ENCODE measurements around the gene SLC52A1. TPM values are rescaled to one million over a fixed set of nuclear protein-coding genes. Genes with fewer than 3 reads are reported as not detected.

Gene SLC52A1
- polyA plus RNA-seq, 1 of the 3 experiments (the other 2 are of a cell fraction) = 0.49 TPM

GRCh38 chr17:5034063-5034462 lies 1.2 kb downstream of the SLC52A1 start:
- Histone ChIP-seq H3K79me2 (ENCODE audit: insufficient read depth) (no peaks in the 10 kb centered on the region), H3K9ac (no peak overlapping the region), H3K9me2 (no peaks in the 10 kb centered on the region), H4K20me1 (ENCODE audit: insufficient read depth) (no peaks in the 10 kb centered on the region), H3K4me2 (no peak overlapping the region), H3K36me3 (replicated peaks in 1 of 2; ENCODE audit: control insufficient read depth in 1 of 2, insufficient read depth in 2 of 2, low read length in 1 of 2) (no peaks in the 10 kb centered on the region), H3K27me3 (ENCODE audit: insufficient read depth) (no peaks in the 10 kb centered on the region), H3K4me1 (ENCODE audit: control insufficient read depth in 1 of 2, insufficient read depth in 2 of 2, low read depth in 1 of 2, low read length in 1 of 2) (peaks cover 0 to 2% of the 10 kb centered on the region in 2 experiments; a peak in 1 of 4 replicates), H3K27ac (ENCODE audit: low read depth in 2 of 2, low read length in 1 of 2) (no peak overlapping the region), H2AFZ (ENCODE audit: low read depth) (no peak overlapping the region), H3K4me3 (ENCODE audit: low read depth in 2 of 2, low read length in 1 of 2) (no peak overlapping the region), H3F3A (replicated peaks; ENCODE audit: insufficient read depth) (no peaks in the 10 kb centered on the region), H3K9me3 (no peaks in the 10 kb centered on the region)
- TF ChIP-seq FOSL2 (IDR thresholded peaks at IDR 0.05; ENCODE audit: borderline replicate concordance, low read depth) (no peak), GABPA (IDR thresholded peaks at IDR 0.05; ENCODE audit: low read depth) (no peak), RAD21 (IDR thresholded peaks at IDR 0.05; ENCODE audit: low read length) (no peak), GATA2 (CRISPR knock-in tag; IDR thresholded peaks at IDR 0.05) (no peak), FOXJ3 (CRISPR knock-in tag; IDR thresholded peaks at IDR 0.05) (no peak), ZBTB33 (IDR thresholded peaks at IDR 0.05; ENCODE audit: borderline replicate concordance, low read depth) (no peak), TEAD4 (IDR thresholded peaks at IDR 0.05; ENCODE audit: borderline replicate concordance, insufficient read depth) (no peak), CHD2 (IDR thresholded peaks at IDR 0.05; ENCODE audit: low read length, partially characterized antibody) (no peak), RCOR1 (IDR thresholded peaks at IDR 0.05; ENCODE audit: low read length) (no peak), JUND (IDR thresholded peaks at IDR 0.05) (no peak), IRF3 (IDR thresholded peaks at IDR 0.05; ENCODE audit: low read depth, low read length) (no peak), REST (IDR thresholded peaks at IDR 0.05; ENCODE audit: low read depth, low read length) (no peak), RFX5 (IDR thresholded peaks at IDR 0.05; ENCODE audit: low read length) (no peak), TCF12 (IDR thresholded peaks at IDR 0.05) (no peak), MEF2A (IDR thresholded peaks at IDR 0.05; ENCODE audit: borderline replicate concordance, low read depth) (no peak), TAF1 (IDR thresholded peaks at IDR 0.05; ENCODE audit: borderline replicate concordance, low read depth, low read length) (no peak), USF1 (IDR thresholded peaks at IDR 0.05; ENCODE audit: borderline replicate concordance, low read depth) (no peak), NRF1 (IDR thresholded peaks at IDR 0.05; ENCODE audit: low read depth, low read length) (no peak)
- ChIA-PET CTCF (interaction anchor here (0.6 to 5.6 kb wide), 5 partner anchors 12 to 131 kb away, joined by 3 to 39 read pairs (median 3); partner anchors contain the start of gene CHRNE), POLR2A (no interaction called here)
- 92% methylated on average over 2 of the region's 5 CpGs for WGBS (ENCODE audit: low lambda C conversion rate)
- DNase-seq = no peak

Measured in SK-N-SH (cell line).